Endometrium (tissue), 2 donors: Measurements from ENCODE around the gene TRPM2.
"Not testable (repeated sequence)": the region's sequence is repeated elsewhere in the genome, so short reads cannot be mapped to it uniquely, and the experiment has no call there.

Experiments used
- FAIRE-seq: peaks from 2 replicates; lab custom pipeline; 2012; peaks lifted over from hg19 to GRCh38; lab: Jason Lieb, UNC
- donor health status: control.
- donor health status: control.

The TRPM2 gene

GRCh38 chr21:44463724-44464123 is 110.3 kb downstream of the TRPM2 start:
- FAIRE-seq, result no peak

GRCh38 chr21:44464351-44464750 is 110.9 kb downstream of the TRPM2 start:
- no peak for FAIRE-seq

GRCh38 chr21:44466351-44466954 is 113.0 kb downstream of the TRPM2 start:
- FAIRE-seq, result no peak

GRCh38 chr21:44466996-44467858 is 113.8 kb downstream of the TRPM2 start:
- FAIRE-seq, result no peak

- no peak for FAIRE-seq
These were observed 114.4 kb downstream of the TRPM2 start for GRCh38 chr21:44467859-44468195.

- no peak for FAIRE-seq
These were observed 117.9 kb downstream of the TRPM2 start for GRCh38 chr21:44471341-44471740.

GRCh38 chr21:44471996-44472395 is 118.6 kb downstream of the TRPM2 start:
- no peak for FAIRE-seq

GRCh38 chr21:44473915-44474555 is 120.6 kb downstream of the TRPM2 start:
- FAIRE-seq, result no peak

GRCh38 chr21:44475266-44475845 is 121.9 kb downstream of the TRPM2 start:
- no peak for FAIRE-seq

- no peak for FAIRE-seq
These were observed 123.7 kb downstream of the TRPM2 start for GRCh38 chr21:44477131-44477530.

GRCh38 chr21:44477712-44478111 is 124.3 kb downstream of the TRPM2 start:
- no peak for FAIRE-seq

GRCh38 chr21:44478124-44478800 is 124.8 kb downstream of the TRPM2 start:
- no peak for FAIRE-seq

- no peak for FAIRE-seq
These were observed 125.4 kb downstream of the TRPM2 start for GRCh38 chr21:44478801-44479167.

GRCh38 chr21:44479556-44480199 is 126.3 kb downstream of the TRPM2 start:
- not testable (repeated sequence) for FAIRE-seq

- FAIRE-seq, result no peak
These were observed 127.0 kb downstream of the TRPM2 start for GRCh38 chr21:44480200-44481053.

GRCh38 chr21:44482581-44483287 is 129.3 kb downstream of the TRPM2 start:
- no peak for FAIRE-seq

GRCh38 chr21:44483288-44484237 is 130.1 kb downstream of the TRPM2 start:
- FAIRE-seq, result no peak

- FAIRE-seq, result no peak
These were observed 131.3 kb downstream of the TRPM2 start for GRCh38 chr21:44484498-44485253.
